ENCODE measurements around the gene CABP1.
A peak's percentile ranks its signal among the peaks of the same experiment; 100 is the strongest.

Gene CABP1

DNA sequence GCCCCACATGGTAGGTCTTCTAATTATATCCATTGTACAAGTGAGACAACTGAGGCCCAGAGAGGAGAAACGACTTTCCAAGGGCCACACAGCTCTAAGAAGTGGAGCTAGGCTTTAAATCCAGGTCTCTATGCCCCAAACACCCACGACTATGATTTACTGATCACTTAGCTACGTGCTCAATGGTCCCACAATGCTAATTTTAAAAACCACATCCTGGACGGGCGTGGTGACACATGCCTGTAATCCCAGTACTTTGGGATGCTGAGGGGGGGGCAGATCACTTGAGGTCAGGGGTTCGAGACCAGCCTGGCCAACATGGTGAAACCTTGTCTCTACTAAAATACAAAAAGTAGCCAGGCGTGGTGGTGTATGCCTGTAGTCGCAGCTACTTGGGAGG is 38.1 kb downstream of the CABP1 start:
- Histone ChIP-seq H3F3A (ENCODE audit: insufficient read depth, low read length) (no peaks in the 10 kb centered on the region), H4K20me1 (ENCODE audit: insufficient read depth, low read length) (no peaks in the 10 kb centered on the region), H3K9me3 (ENCODE audit: low read length) (no peaks in the 10 kb centered on the region), H3K9ac (ENCODE audit: low read length) (no peak overlapping the region), H3K4me3 (ENCODE audit: low read depth, low read length, poor library complexity, severe bottlenecking) (no peak overlapping the region), H3K4me2 (ENCODE audit: low read length) (no peak overlapping the region), H3K27ac (ENCODE audit: low read depth, low read length, poor library complexity, severe bottlenecking) (no peak overlapping the region), H3K27me3 (ENCODE audit: insufficient read depth, low read length) (no peaks in the 10 kb centered on the region; the same call in 1 of the 2 replicates), H3K36me3 (ENCODE audit: insufficient read depth, low read length) (no peaks in the 10 kb centered on the region), H2AFZ (ENCODE audit: low read length) (no peak overlapping the region), H3K79me2 (ENCODE audit: insufficient read depth, low read length) (no peaks in the 10 kb centered on the region), H3K9me2 (ENCODE audit: low read depth, low read length) (no peaks in the 10 kb centered on the region), H3K4me1 (ENCODE audit: insufficient read depth, low read length, severe bottlenecking) (no peaks in the 10 kb centered on the region)
- TF ChIP-seq, protein P1, sequence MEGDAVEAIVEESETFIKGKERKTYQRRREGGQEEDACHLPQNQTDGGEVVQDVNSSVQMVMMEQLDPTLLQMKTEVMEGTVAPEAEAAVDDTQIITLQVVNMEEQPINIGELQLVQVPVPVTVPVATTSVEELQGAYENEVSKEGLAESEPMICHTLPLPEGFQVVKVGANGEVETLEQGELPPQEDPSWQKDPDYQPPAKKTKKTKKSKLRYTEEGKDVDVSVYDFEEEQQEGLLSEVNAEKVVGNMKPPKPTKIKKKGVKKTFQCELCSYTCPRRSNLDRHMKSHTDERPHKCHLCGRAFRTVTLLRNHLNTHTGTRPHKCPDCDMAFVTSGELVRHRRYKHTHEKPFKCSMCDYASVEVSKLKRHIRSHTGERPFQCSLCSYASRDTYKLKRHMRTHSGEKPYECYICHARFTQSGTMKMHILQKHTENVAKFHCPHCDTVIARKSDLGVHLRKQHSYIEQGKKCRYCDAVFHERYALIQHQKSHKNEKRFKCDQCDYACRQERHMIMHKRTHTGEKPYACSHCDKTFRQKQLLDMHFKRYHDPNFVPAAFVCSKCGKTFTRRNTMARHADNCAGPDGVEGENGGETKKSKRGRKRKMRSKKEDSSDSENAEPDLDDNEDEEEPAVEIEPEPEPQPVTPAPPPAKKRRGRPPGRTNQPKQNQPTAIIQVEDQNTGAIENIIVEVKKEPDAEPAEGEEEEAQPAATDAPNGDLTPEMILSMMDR (IDR thresholded peaks at IDR 0.05; ENCODE audit: low read length): no peak
- no peak for TF ChIP-seq EZH2 (IDR thresholded peaks at IDR 0.05; ENCODE audit: borderline replicate concordance, low read length)

DNA sequence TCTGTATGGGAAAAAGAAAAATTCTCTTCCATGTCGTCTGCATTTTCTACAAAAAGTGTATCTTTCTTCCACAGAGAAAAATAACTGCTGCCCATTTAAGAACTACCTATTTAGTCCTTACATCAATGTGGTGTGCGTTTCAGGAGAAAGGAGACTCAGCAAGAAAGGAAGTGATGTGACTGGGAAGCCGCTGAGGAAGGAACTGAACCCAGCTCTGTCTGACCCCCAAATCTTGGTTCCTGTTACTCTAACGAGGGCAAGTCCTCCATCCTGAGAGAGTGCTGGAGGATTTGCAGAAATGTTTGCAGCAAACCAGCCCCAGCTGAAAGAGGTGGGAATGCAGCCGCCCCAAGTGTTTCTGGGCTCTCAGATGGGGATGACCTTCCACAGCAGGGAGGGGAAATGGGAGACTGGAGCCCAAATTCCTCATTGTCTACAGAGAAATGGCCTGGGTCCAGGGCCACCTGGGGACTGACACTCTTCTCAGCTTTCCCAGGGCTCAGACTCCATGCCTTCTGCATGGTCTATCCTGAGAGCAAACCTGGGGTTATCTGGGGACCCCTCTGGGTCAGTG is 39.8 kb downstream of the CABP1 start:
- Histone ChIP-seq H3K9ac (ENCODE audit: low read length) (no peak overlapping the region), H2AFZ (ENCODE audit: low read length) (no peak overlapping the region), H3K79me2 (ENCODE audit: insufficient read depth, low read length) (no peaks in the 10 kb centered on the region), H3K4me3 (ENCODE audit: low read depth, low read length, poor library complexity, severe bottlenecking) (no peak overlapping the region), H3F3A (ENCODE audit: insufficient read depth, low read length) (no peaks in the 10 kb centered on the region), H3K27me3 (ENCODE audit: insufficient read depth, low read length) (no peaks in the 10 kb centered on the region; the same call in 1 of the 2 replicates), H3K4me2 (ENCODE audit: low read length) (no peak overlapping the region), H3K36me3 (ENCODE audit: insufficient read depth, low read length) (no peaks in the 10 kb centered on the region), H3K4me1 (ENCODE audit: insufficient read depth, low read length, severe bottlenecking) (peaks cover 9% of the 10 kb centered on the region), H4K20me1 (ENCODE audit: insufficient read depth, low read length) (no peaks in the 10 kb centered on the region), H3K9me3 (ENCODE audit: low read length) (no peaks in the 10 kb centered on the region), H3K27ac (ENCODE audit: low read depth, low read length, poor library complexity, severe bottlenecking) (no peak overlapping the region), H3K9me2 (ENCODE audit: low read depth, low read length) (no peaks in the 10 kb centered on the region)
- no peak for TF ChIP-seq EZH2 (IDR thresholded peaks at IDR 0.05; ENCODE audit: borderline replicate concordance, low read length)
- TF ChIP-seq, protein P1 (IDR thresholded peaks at IDR 0.05; ENCODE audit: low read length): no peak

DNA sequence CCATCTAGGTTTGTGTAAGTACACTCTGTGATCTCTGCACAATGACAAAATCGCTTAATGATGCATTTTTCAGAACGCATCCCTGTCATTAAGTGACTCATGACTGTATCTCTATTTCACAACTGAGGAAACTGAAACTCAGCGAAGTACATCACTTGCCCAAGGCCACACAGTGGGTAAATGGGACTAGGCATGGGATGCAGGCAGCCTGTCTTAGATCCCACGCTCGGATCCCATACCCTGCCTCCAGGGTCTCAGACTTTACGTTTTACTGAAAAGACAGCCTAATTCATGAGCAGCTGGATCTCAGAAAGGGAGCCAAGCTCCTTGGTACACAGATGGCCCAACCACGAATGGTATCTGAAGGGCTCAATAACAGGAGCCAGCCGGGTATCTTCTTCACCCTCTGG is 44.1 kb downstream of the CABP1 start:
- H3K4me3 ChIP-seq (ENCODE audit: low read depth, low read length, poor library complexity, severe bottlenecking): no peak overlapping the region

More for the DNA sequence above, 44.1 kb downstream of the CABP1 start:
- no peaks in the 10 kb centered on the region for H3K27me3 ChIP-seq (ENCODE audit: insufficient read depth, low read length)
- peaks cover 22% of the 10 kb centered on the region for H3K79me2 ChIP-seq (ENCODE audit: insufficient read depth, low read length)
- no peaks in the 10 kb centered on the region for H3K9me3 ChIP-seq (ENCODE audit: low read length)
- H3K4me2 ChIP-seq (ENCODE audit: low read length): no peak overlapping the region
- H4K20me1 ChIP-seq (ENCODE audit: insufficient read depth, low read length): no peaks in the 10 kb centered on the region
- H3F3A ChIP-seq (ENCODE audit: insufficient read depth, low read length): 0 out of 2 replicates have a peak, but pooled peaks cover 4% of the 10 kb centered on the region
- H3K36me3 ChIP-seq (ENCODE audit: insufficient read depth, low read length): no peaks in the 10 kb centered on the region
- H2AFZ ChIP-seq (ENCODE audit: low read length): 0 out of 2 replicates have a peak overlapping the region, but pooled peaks have one; percentile 50
- H3K27ac ChIP-seq (ENCODE audit: low read depth, low read length, poor library complexity, severe bottlenecking): peak overlapping the region; percentile 89
- H3K4me1 ChIP-seq (ENCODE audit: insufficient read depth, low read length, severe bottlenecking): peaks cover 33% of the 10 kb centered on the region
- H3K9ac ChIP-seq (ENCODE audit: low read length): 0 out of 2 replicates have a peak overlapping the region, but pooled peaks have one; percentile 6
- H3K9me2 ChIP-seq (ENCODE audit: low read depth, low read length): no peaks in the 10 kb centered on the region
- TF ChIP-seq EZH2 (IDR thresholded peaks at IDR 0.05; ENCODE audit: borderline replicate concordance, low read length): no peak
- TF ChIP-seq, protein P1 (IDR thresholded peaks at IDR 0.05; ENCODE audit: low read length): no peak

Data from OCI-LY1 (cell line).